Gastroesophageal sphincter (tissue), 4 donors: Measurements from ENCODE around the gene USP32. TPM values are rescaled to one million over a fixed set of nuclear protein-coding genes. Genes with fewer than 3 reads are reported as not detected.
A peak's percentile ranks its signal among the peaks of the same experiment; 100 is the strongest.

Source experiments
- ATAC-seq: fragments of 150-250 bp; one replicate; pipeline ENCODE4 v1.9.1; 2016; ENCODE audit warnings: mild to moderate bottlenecking, moderate library complexity
- H3K27ac ChIP-seq, 4 donors: fragments of 200-600 bp; sonication (generic) in 3 of 4; 1 replicate in 3 of 4; 2 replicates in 1 of 4; pipeline ENCODE4 v1.5.1; 2016 to 2019
- H3K27me3 ChIP-seq: fragments of 200-600 bp; sonication (generic); one replicate; pipeline ENCODE4 v1.5.1; 2019
- H3K36me3 ChIP-seq, 2 donors: fragments of 200-600 bp; sonication (generic); one replicate each; pipeline ENCODE4 v1.5.1; 2019; ENCODE audit warnings: control low read depth in 1 of 2
- H3K4me1 ChIP-seq, 3 donors: fragments of 200-600 bp; sonication (generic); 1 replicate in 2 of 3; 2 replicates in 1 of 3; pipeline ENCODE4 v1.5.1; 2016 to 2019; ENCODE audit warnings: control low read depth in 2 of 3
- H3K4me3 ChIP-seq, 2 donors: fragments of 200-600 bp; sonication (generic); one replicate each; pipeline ENCODE4 v1.5.1; 2019; ENCODE audit warnings: mild to moderate bottlenecking in 1 of 2, moderate library complexity in 1 of 2
- H3K9me3 ChIP-seq, 3 donors: fragments of 200-600 bp; sonication (generic); one replicate each; pipeline ENCODE4 v1.5.1; 2017 to 2019; ENCODE audit warnings: control low read depth in 2 of 3
- EP300 ChIP-seq: sonication (generic); formaldehyde crosslinking; IDR thresholded peaks from one replicate; pipeline ENCODE4 v1.6.1; 2017; ENCODE audit warnings: antibody characterized with exemption, mild to moderate bottlenecking
- POLR2A ChIP-seq, 2 donors: fragments of 450-650 bp; IDR thresholded peaks; one replicate each; pipeline ENCODE4 v1.6.1; 2017; ENCODE audit warnings: antibody characterized with exemption in 2 of 2, mild to moderate bottlenecking in 2 of 2, moderate library complexity in 1 of 2
- POLR2AphosphoS5 ChIP-seq: sonication (generic); formaldehyde crosslinking; IDR thresholded peaks from one replicate; pipeline ENCODE4 v1.6.1; 2017; ENCODE audit warnings: antibody characterized with exemption
- WGBS, 2 donors: methylation state at CpG; one replicate each; pipeline ENCODE4 v1.1.5; 2018; ENCODE audit warnings: low coverage in 1 of 2; 5-methylcytosine and 5-hydroxymethylcytosine counted together
- total RNA-seq, 4 donors: library from RNA; depleted of rRNA; stranded (reverse); fragments of >200 nt; gene quantifications; one replicate each; pipeline ENCODE4 v1.1.0, GENCODE V29; 2016
- TF ChIP-seq, protein P1 (sequence below), 4 experiments: fragments of 200-600 bp in 2 of 4; fragments of 450-650 bp in 2 of 4; sonication (generic) in 1 of 4; IDR thresholded peaks; one replicate each; pipeline ENCODE4 v1.5.1; 2017 to 2019; ENCODE audit warnings: antibody characterized with exemption in 4 of 4, mild to moderate bottlenecking in 2 of 4, moderate library complexity in 2 of 4

The USP32 gene
- total RNA-seq, 4 donors from 2014 or later: 44.1 to 55.5 (median 51.4) TPM

DNA sequence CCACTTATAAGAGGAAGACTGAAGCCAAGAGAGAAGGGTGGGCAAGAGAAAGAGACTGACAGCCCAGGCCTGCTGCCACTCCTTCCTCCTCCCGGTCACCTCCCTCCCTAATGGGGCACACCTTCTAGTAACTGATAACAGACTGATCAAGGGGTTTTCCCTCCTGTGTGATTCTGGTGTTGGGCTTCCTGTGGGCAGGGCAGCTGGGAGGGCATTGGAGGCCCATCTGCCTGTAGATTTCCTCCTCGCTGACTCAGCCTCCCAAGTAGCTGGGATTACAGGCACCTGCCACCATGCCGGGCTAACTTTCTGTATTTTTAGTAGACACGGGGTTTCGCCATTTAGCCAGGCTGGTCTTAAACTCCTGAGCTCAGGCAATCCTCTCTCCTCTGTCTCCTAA lies 226.0 kb downstream of the USP32 start:
- Histone ChIP-seq H3K27me3 (peaks cover 13% of the 10 kb centered on the region), H3K36me3 (no peaks in the 10 kb centered on the region), H3K9me3 (no peaks in the 10 kb centered on the region), H3K4me1 (peaks cover 0 to 28% (median 0%) of the 10 kb centered on the region in 3 donors), H3K4me3 (no peak overlapping the region), H3K27ac (no peak overlapping the region)
- ATAC-seq: no peak
- no peak for TF ChIP-seq POLR2A (IDR thresholded peaks at IDR 0.05)
- TF ChIP-seq, protein P1, sequence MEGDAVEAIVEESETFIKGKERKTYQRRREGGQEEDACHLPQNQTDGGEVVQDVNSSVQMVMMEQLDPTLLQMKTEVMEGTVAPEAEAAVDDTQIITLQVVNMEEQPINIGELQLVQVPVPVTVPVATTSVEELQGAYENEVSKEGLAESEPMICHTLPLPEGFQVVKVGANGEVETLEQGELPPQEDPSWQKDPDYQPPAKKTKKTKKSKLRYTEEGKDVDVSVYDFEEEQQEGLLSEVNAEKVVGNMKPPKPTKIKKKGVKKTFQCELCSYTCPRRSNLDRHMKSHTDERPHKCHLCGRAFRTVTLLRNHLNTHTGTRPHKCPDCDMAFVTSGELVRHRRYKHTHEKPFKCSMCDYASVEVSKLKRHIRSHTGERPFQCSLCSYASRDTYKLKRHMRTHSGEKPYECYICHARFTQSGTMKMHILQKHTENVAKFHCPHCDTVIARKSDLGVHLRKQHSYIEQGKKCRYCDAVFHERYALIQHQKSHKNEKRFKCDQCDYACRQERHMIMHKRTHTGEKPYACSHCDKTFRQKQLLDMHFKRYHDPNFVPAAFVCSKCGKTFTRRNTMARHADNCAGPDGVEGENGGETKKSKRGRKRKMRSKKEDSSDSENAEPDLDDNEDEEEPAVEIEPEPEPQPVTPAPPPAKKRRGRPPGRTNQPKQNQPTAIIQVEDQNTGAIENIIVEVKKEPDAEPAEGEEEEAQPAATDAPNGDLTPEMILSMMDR (IDR thresholded peaks at IDR 0.05): no peak
- TF ChIP-seq POLR2AphosphoS5: no peak
- TF ChIP-seq EP300: no peak
- 84 to 90% methylated on average over 2 to 5 of the region's 5 CpGs for WGBS, 2 donors

- 34 to 54% methylated on average over 2 to 5 of the region's 5 CpGs for WGBS, 2 donors
These were observed 226.7 kb downstream of the USP32 start for GRCh38 chr17:60165223-60165622.

GRCh38 chr17:60164697-60165096 lies 227.2 kb downstream of the USP32 start:
- no peak overlapping the region for H3K4me3 ChIP-seq
- H3K9me3 ChIP-seq: no peaks in the 10 kb centered on the region
- no peak overlapping the region for H3K27ac ChIP-seq
- H3K36me3 ChIP-seq: no peaks in the 10 kb centered on the region
- 63% methylated on average over 2 of the region's 5 CpGs; no CpG with 5 or more reads in 1 of the 2 donors for WGBS, 2 donors
- TF ChIP-seq EP300 (no peak), POLR2A (IDR thresholded peaks at IDR 0.05) (no peak), POLR2AphosphoS5 (no peak)
- TF ChIP-seq, protein P1 (IDR thresholded peaks at IDR 0.05): no peak
- H3K4me1 ChIP-seq: peaks cover 0 to 18% (median 0%) of the 10 kb centered on the region in 3 donors
- peaks cover 25% of the 10 kb centered on the region for H3K27me3 ChIP-seq
- ATAC-seq: no peak

More at GRCh38 chr17:60165223-60165622, 226.7 kb downstream of the USP32 start:
- TF ChIP-seq POLR2AphosphoS5: no peak
- TF ChIP-seq, protein P1 (IDR thresholded peaks at IDR 0.05): no peak
- TF ChIP-seq EP300: no peak
- no peak for TF ChIP-seq POLR2A (IDR thresholded peaks at IDR 0.05)
- Histone ChIP-seq H3K27me3 (peaks cover 19% of the 10 kb centered on the region), H3K27ac (no peak overlapping the region), H3K9me3 (no peaks in the 10 kb centered on the region), H3K4me3 (no peak overlapping the region), H3K36me3 (no peaks in the 10 kb centered on the region), H3K4me1 (peaks cover 0 to 21% (median 0%) of the 10 kb centered on the region in 3 donors)
- ATAC-seq: no peak

GRCh38 chr17:60164164-60164563 lies 227.8 kb downstream of the USP32 start:
- Histone ChIP-seq H3K27me3 (peaks cover 30% of the 10 kb centered on the region), H3K4me1 (peaks cover 0 to 18% (median 0%) of the 10 kb centered on the region in 3 donors), H3K27ac (no peak overlapping the region), H3K36me3 (no peaks in the 10 kb centered on the region), H3K9me3 (no peaks in the 10 kb centered on the region), H3K4me3 (no peak overlapping the region)
- 91% methylated on average over 4 of the region's 6 CpGs; no CpG with 5 or more reads in 1 of the 2 donors for WGBS, 2 donors
- TF ChIP-seq EP300 (no peak), POLR2A (IDR thresholded peaks at IDR 0.05) (no peak), POLR2AphosphoS5 (no peak)
- TF ChIP-seq, protein P1 (IDR thresholded peaks at IDR 0.05): no peak
- no peak for ATAC-seq

GRCh38 chr17:60163108-60163784 lies 228.7 kb downstream of the USP32 start:
- Histone ChIP-seq H3K36me3 (no peaks in the 10 kb centered on the region), H3K27me3 (peaks cover 39% of the 10 kb centered on the region), H3K27ac (peak overlapping the region in 1 of 4 donors; percentile 14), H3K4me3 (no peak overlapping the region), H3K9me3 (no peaks in the 10 kb centered on the region), H3K4me1 (peaks cover 0 to 18% (median 0%) of the 10 kb centered on the region in 3 donors)
- 38 to 69% methylated on average over 6 to 7 of the region's 20 CpGs for WGBS, 2 donors
- TF ChIP-seq EP300 (no peak), POLR2A (IDR thresholded peaks at IDR 0.05) (no peak), POLR2AphosphoS5 (no peak)
- TF ChIP-seq, protein P1 (IDR thresholded peaks at IDR 0.05): no peak
- ATAC-seq: no peak
